Measurements from ENCODE around the gene CCDC47.
A peak's percentile ranks its signal among the peaks of the same experiment; 100 is the strongest.

The CCDC47 gene

GRCh38 chr17:63775420-63775819 lies 2.0 kb upstream of the CCDC47 start:
- Histone ChIP-seq H3K27me3 (ENCODE audit: control insufficient read depth, insufficient read depth, low read length) (no peaks in the 10 kb centered on the region), H3K27ac (ENCODE audit: low read length) (no peak overlapping the region), H3K4me1 (ENCODE audit: control insufficient read depth, low read depth, low read length) (peaks cover 8% of the 10 kb centered on the region), H3K9ac (ENCODE audit: low read length) (peak overlapping the region; percentile 98), H3K9me3 (ENCODE audit: control insufficient read depth, low read depth, low read length) (no peaks in the 10 kb centered on the region), H3K36me3 (ENCODE audit: control insufficient read depth, low read depth, low read length) (peaks cover 29% of the 10 kb centered on the region), H3K4me3 (ENCODE audit: low read length) (peak overlapping the region; percentile 89)

- H3K27me3 ChIP-seq (ENCODE audit: control insufficient read depth, insufficient read depth, low read length) = no peaks in the 10 kb centered on the region
- no peak overlapping the region for H3K27ac ChIP-seq (ENCODE audit: low read length)
- peak overlapping the region; percentile 98 for H3K9ac ChIP-seq (ENCODE audit: low read length)
- H3K9me3 ChIP-seq (ENCODE audit: control insufficient read depth, low read depth, low read length) = no peaks in the 10 kb centered on the region
- peaks cover 26% of the 10 kb centered on the region for H3K36me3 ChIP-seq (ENCODE audit: control insufficient read depth, low read depth, low read length)
- H3K4me3 ChIP-seq (ENCODE audit: low read length) = peak overlapping the region; percentile 89
- H3K4me1 ChIP-seq (ENCODE audit: control insufficient read depth, low read depth, low read length) = peaks cover 8% of the 10 kb centered on the region
These were observed 1.5 kb upstream of the CCDC47 start for GRCh38 chr17:63774969-63775265.

GRCh38 chr17:63774141-63774968 lies 958 bp upstream of the CCDC47 start, which contains the start of gene DDX42:
Gene DDX42, plus strand, starts transcription at chr17:63774170. Its CDS starts 12,880 bp downstream, at chr17:63787050.
- Histone ChIP-seq H3K36me3 (ENCODE audit: control insufficient read depth, low read depth, low read length) (peaks cover 24% of the 10 kb centered on the region), H3K4me1 (ENCODE audit: control insufficient read depth, low read depth, low read length) (peaks cover 8% of the 10 kb centered on the region), H3K4me3 (ENCODE audit: low read length) (peak within 1 kb of the TSS; percentile 89), H3K9me3 (ENCODE audit: control insufficient read depth, low read depth, low read length) (no peaks in the 10 kb centered on the region), H3K27ac (ENCODE audit: low read length) (peak within 1 kb of the TSS; percentile 98), H3K27me3 (ENCODE audit: control insufficient read depth, insufficient read depth, low read length) (no peaks in the 10 kb centered on the region), H3K9ac (ENCODE audit: low read length) (peak within 1 kb of the TSS; percentile 98)

GRCh38 chr17:63772801-63773271 lies 561 bp downstream of the CCDC47 start:
- Histone ChIP-seq H3K4me3 (ENCODE audit: low read length) (peak overlapping the region; percentile 89), H3K4me1 (ENCODE audit: control insufficient read depth, low read depth, low read length) (peaks cover 8% of the 10 kb centered on the region), H3K27ac (ENCODE audit: low read length) (peak overlapping the region; percentile 57), H3K9ac (ENCODE audit: low read length) (peak overlapping the region; percentile 85), H3K36me3 (ENCODE audit: control insufficient read depth, low read depth, low read length) (peaks cover 9% of the 10 kb centered on the region), H3K9me3 (ENCODE audit: control insufficient read depth, low read depth, low read length) (no peaks in the 10 kb centered on the region), H3K27me3 (ENCODE audit: control insufficient read depth, insufficient read depth, low read length) (no peaks in the 10 kb centered on the region)

GRCh38 chr17:63768433-63768832 lies 5.0 kb downstream of the CCDC47 start:
- Histone ChIP-seq H3K27me3 (ENCODE audit: control insufficient read depth, insufficient read depth, low read length) (no peaks in the 10 kb centered on the region), H3K27ac (ENCODE audit: low read length) (no peak overlapping the region), H3K4me1 (ENCODE audit: control insufficient read depth, low read depth, low read length) (no peaks in the 10 kb centered on the region), H3K9me3 (ENCODE audit: control insufficient read depth, low read depth, low read length) (no peaks in the 10 kb centered on the region), H3K9ac (ENCODE audit: low read length) (no peak overlapping the region), H3K36me3 (ENCODE audit: control insufficient read depth, low read depth, low read length) (peaks cover 25% of the 10 kb centered on the region), H3K4me3 (ENCODE audit: low read length) (no peak overlapping the region)

- Histone ChIP-seq H3K4me3 (ENCODE audit: low read length) (no peak overlapping the region), H3K27me3 (ENCODE audit: control insufficient read depth, insufficient read depth, low read length) (no peaks in the 10 kb centered on the region), H3K27ac (ENCODE audit: low read length) (no peak overlapping the region), H3K9me3 (ENCODE audit: control insufficient read depth, low read depth, low read length) (no peaks in the 10 kb centered on the region), H3K36me3 (ENCODE audit: control insufficient read depth, low read depth, low read length) (peaks cover 41% of the 10 kb centered on the region), H3K4me1 (ENCODE audit: control insufficient read depth, low read depth, low read length) (no peaks in the 10 kb centered on the region), H3K9ac (ENCODE audit: low read length) (no peak overlapping the region)
These were observed 6.6 kb downstream of the CCDC47 start for GRCh38 chr17:63766754-63767153.

- Histone ChIP-seq H3K9ac (ENCODE audit: low read length) (no peak overlapping the region), H3K27me3 (ENCODE audit: control insufficient read depth, insufficient read depth, low read length) (no peaks in the 10 kb centered on the region), H3K9me3 (ENCODE audit: control insufficient read depth, low read depth, low read length) (no peaks in the 10 kb centered on the region), H3K36me3 (ENCODE audit: control insufficient read depth, low read depth, low read length) (peaks cover 54% of the 10 kb centered on the region), H3K4me1 (ENCODE audit: control insufficient read depth, low read depth, low read length) (no peaks in the 10 kb centered on the region), H3K4me3 (ENCODE audit: low read length) (no peak overlapping the region), H3K27ac (ENCODE audit: low read length) (no peak overlapping the region)
These were observed 8.7 kb downstream of the CCDC47 start for GRCh38 chr17:63764716-63765115.

- no peaks in the 10 kb centered on the region for H3K9me3 ChIP-seq (ENCODE audit: control insufficient read depth, low read depth, low read length)
- H3K9ac ChIP-seq (ENCODE audit: low read length) = no peak overlapping the region
- no peaks in the 10 kb centered on the region for H3K27me3 ChIP-seq (ENCODE audit: control insufficient read depth, insufficient read depth, low read length)
- H3K36me3 ChIP-seq (ENCODE audit: control insufficient read depth, low read depth, low read length) = peaks cover 69% of the 10 kb centered on the region
- no peak overlapping the region for H3K27ac ChIP-seq (ENCODE audit: low read length)
- H3K4me3 ChIP-seq (ENCODE audit: low read length) = no peak overlapping the region
- no peaks in the 10 kb centered on the region for H3K4me1 ChIP-seq (ENCODE audit: control insufficient read depth, low read depth, low read length)
These were observed 11.0 kb downstream of the CCDC47 start for GRCh38 chr17:63762161-63763078.

GRCh38 chr17:63760771-63761539 lies 12.4 kb downstream of the CCDC47 start:
- Histone ChIP-seq H3K4me3 (ENCODE audit: low read length) (no peak overlapping the region), H3K9me3 (ENCODE audit: control insufficient read depth, low read depth, low read length) (no peaks in the 10 kb centered on the region), H3K4me1 (ENCODE audit: control insufficient read depth, low read depth, low read length) (no peaks in the 10 kb centered on the region), H3K27me3 (ENCODE audit: control insufficient read depth, insufficient read depth, low read length) (no peaks in the 10 kb centered on the region), H3K36me3 (ENCODE audit: control insufficient read depth, low read depth, low read length) (peaks cover 77% of the 10 kb centered on the region), H3K27ac (ENCODE audit: low read length) (no peak overlapping the region), H3K9ac (ENCODE audit: low read length) (no peak overlapping the region)

GRCh38 chr17:63758428-63758827 lies 15.0 kb downstream of the CCDC47 start:
- Histone ChIP-seq H3K36me3 (ENCODE audit: control insufficient read depth, low read depth, low read length) (peaks cover 74% of the 10 kb centered on the region), H3K9ac (ENCODE audit: low read length) (no peak overlapping the region), H3K4me1 (ENCODE audit: control insufficient read depth, low read depth, low read length) (no peaks in the 10 kb centered on the region), H3K4me3 (ENCODE audit: low read length) (no peak overlapping the region), H3K27me3 (ENCODE audit: control insufficient read depth, insufficient read depth, low read length) (no peaks in the 10 kb centered on the region), H3K27ac (ENCODE audit: low read length) (no peak overlapping the region), H3K9me3 (ENCODE audit: control insufficient read depth, low read depth, low read length) (no peaks in the 10 kb centered on the region)

- Histone ChIP-seq H3K9ac (ENCODE audit: low read length) (no peak overlapping the region), H3K4me3 (ENCODE audit: low read length) (no peak overlapping the region), H3K27ac (ENCODE audit: low read length) (no peak overlapping the region), H3K36me3 (ENCODE audit: control insufficient read depth, low read depth, low read length) (peaks cover 74% of the 10 kb centered on the region), H3K4me1 (ENCODE audit: control insufficient read depth, low read depth, low read length) (no peaks in the 10 kb centered on the region), H3K27me3 (ENCODE audit: control insufficient read depth, insufficient read depth, low read length) (no peaks in the 10 kb centered on the region), H3K9me3 (ENCODE audit: control insufficient read depth, low read depth, low read length) (no peaks in the 10 kb centered on the region)
These were observed 19.4 kb downstream of the CCDC47 start for GRCh38 chr17:63754046-63754445.
